SK-N-MC (cell line): ENCODE measurements around the gene SLCO4A1.

Experiments used
- EZH2 ChIP-seq: fragments of 200-600 bp; sonication (generic); IDR thresholded peaks from one replicate; pipeline ENCODE4 v1.6.1; 2017; ENCODE audit warnings: antibody characterized with exemption
- POLR2AphosphoS5 ChIP-seq: IDR thresholded peaks from 2 replicates; pipeline ENCODE4 v1.6.1; 2012; ENCODE audit warnings: mild to moderate bottlenecking, low read depth, low read length, borderline replicate concordance

DNA sequence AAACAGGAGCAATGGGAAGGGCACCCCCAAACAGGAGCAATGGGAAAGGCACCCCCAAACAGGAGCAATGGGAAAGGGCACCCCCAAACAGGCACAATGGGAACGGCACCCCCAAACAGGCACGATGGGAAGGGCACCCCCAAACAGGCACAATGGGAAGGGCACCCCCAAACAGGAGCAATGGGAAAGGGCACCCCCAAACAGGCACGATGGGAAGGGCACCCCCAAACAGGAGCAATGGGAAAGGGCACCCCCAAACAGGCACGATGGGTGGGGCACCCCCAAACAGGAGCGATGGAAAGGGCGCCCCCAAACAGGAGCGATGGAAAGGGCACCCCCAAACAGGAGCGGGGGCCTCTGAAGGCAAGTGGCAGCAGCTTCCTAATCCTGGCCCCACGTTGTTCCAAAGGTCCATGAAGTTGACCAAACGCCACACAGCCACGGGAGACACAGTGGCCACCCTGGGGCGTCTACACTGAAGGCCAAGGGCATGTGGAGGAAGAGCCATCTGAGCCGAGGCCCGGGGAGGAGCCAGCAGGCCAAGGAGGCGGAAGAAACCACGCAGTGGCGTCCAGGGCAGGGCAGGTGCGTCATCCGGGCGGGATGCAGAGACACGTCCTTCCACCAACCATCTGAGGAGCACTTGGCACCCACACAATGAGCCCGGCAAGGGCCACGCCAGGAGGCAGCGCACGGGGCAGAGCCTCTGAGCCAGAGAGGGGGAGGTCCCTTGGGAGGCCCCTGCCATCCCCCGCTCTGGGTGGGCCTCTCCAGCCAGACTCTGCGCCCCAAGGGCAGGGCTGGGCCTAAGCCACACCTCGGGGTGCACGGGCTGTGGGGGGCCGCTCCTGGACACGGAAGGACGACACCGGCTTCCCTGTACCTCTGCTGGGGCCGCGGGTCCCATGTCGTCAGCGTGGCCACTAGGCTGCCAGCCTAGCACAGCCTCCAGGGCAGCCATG lies 44.8 kb downstream of the SLCO4A1 start:
- TF ChIP-seq EZH2, result no peak
- TF ChIP-seq POLR2AphosphoS5, result no peak
